Heart right ventricle (tissue), 16 donors: Measurements from ENCODE around the gene RAB7A. TPM values are rescaled to one million over a fixed set of nuclear protein-coding genes. Genes with fewer than 3 reads are reported as not detected.

Source experiments
- ATAC-seq, 8 donors: fragments of 200-7000 bp; cut with Tn5 transposase; one replicate each; pipeline ENCODE4 v1.9.1; 2020; ENCODE audit warnings: mild to moderate bottlenecking in 8 of 8, moderate library complexity in 8 of 8, moderate number of reproducible peaks in 1 of 8
- DNase-seq, 2 donors: peaks; one replicate each; pipeline ENCODE4 v3.0.0-alpha.2; 2020
- H3K27ac ChIP-seq, 10 donors: fragments of 200-600 bp; sonication (generic) in 2 of 10; one replicate each; pipeline versions ENCODE4 v1.5.0 to v1.8.0; 2020 to 2022; ENCODE audit warnings: mild to moderate bottlenecking in 3 of 10
- H3K27me3 ChIP-seq, 7 donors: fragments of 200-600 bp; one replicate each; pipeline ENCODE4 v1.8.0; 2021 to 2022; ENCODE audit warnings: mild to moderate bottlenecking in 2 of 7
- H3K36me3 ChIP-seq, 9 donors: fragments of 200-600 bp; sonication (generic) in 1 of 9; one replicate each; pipeline versions ENCODE4 v1.5.0 to v1.8.0; 2020 to 2022; ENCODE audit warnings: mild to moderate bottlenecking in 2 of 9
- H3K4me1 ChIP-seq, 9 donors: fragments of 200-600 bp; sonication (generic) in 1 of 9; one replicate each; pipeline versions ENCODE4 v1.5.0 to v1.8.0; 2020 to 2022; ENCODE audit warnings: mild to moderate bottlenecking in 4 of 9
- H3K4me3 ChIP-seq, 10 donors: fragments of 200-600 bp; sonication (generic) in 2 of 10; one replicate each; pipeline versions ENCODE4 v1.5.0 to v1.8.0; 2020 to 2022; ENCODE audit warnings: mild to moderate bottlenecking in 7 of 10, moderate library complexity in 2 of 10
- H3K9me3 ChIP-seq, 11 donors: fragments of 200-600 bp in 10 of 11; sonication (generic) in 2 of 11; one replicate each; pipeline versions ENCODE4 v1.5.0 to v1.8.0; 2013 to 2022; ENCODE audit warnings: mild to moderate bottlenecking in 2 of 11, control low read depth in 1 of 11, moderate library complexity in 1 of 11
- CTCF ChIP-seq, 9 donors: fragments of 200-600 bp; sonication (generic) in 2 of 9; IDR thresholded peaks; one replicate each; pipeline versions ENCODE4 v1.5.0 to v1.8.0; 2021 to 2022; ENCODE audit warnings: antibody characterized with exemption in 9 of 9, mild to moderate bottlenecking in 5 of 9, moderate library complexity in 1 of 9
- WGBS, 2 donors: extraction: QIAGEN DNeasy Blood & Tissue Kit; methylation state at CpG; one replicate each; pipeline ENCODE4 v1.1.7; 2013; ENCODE audit warnings: inconsistent platforms in 1 of 2; 5-methylcytosine and 5-hydroxymethylcytosine counted together
- intact Hi-C, 10 donors: fragments of 100-400 bp; cut with DNase I; formaldehyde crosslinking; loops; one replicate each; pipeline versions ENCODE4 v1.11.1 to v1.14.2; 2022
- polyA plus RNA-seq, 2 donors: library from polyadenylated mRNA; stranded (reverse); fragments of 200-250 nt; gene quantifications; one replicate each; pipeline ENCODE4 v1.2.3, GENCODE V29; 2013
- total RNA-seq, 10 donors: library from RNA; stranded (reverse); fragmentation: NEBNext Ultra II Directional in 3 of 10; extraction: Animal tissue kit (Norgen Biotek cat#: 25700) in 3 of 10; gene quantifications; one replicate each; pipeline versions ENCODE4 v1.2.1 to v1.2.4, GENCODE V29; 2021 to 2023
- donor health status: Arrhythmogenic right ventricular cardiomyopathy.
- donor health status: ischemic (EF 13 %, LVEDD 7.1; RV severe dilation, severe dysfunction).
- donor health status: healthy with polysubstance abuse.
- donor health status: DM: no; HTN: yes; CAD: no.
- donor health status: DM: no; HTN: no; CAD: no.
- donor health status: ischemic (EF 25% LVEDD 6.9; RV normal size, moderate dysfunction).
- donor health status: ischemic (EF 25% LVEDD 5.7; RV mildly dilated, moderate dysfunction).
- donor health status: healthy.
- donor health status: DM: yes; HTN: yes; CAD: no.
- donor health status: Ischemic cardiomyopathy.
- donor health status: ischemic (EF 35%, LVEDD 5.7; RV mildly dilated, moderate dysfunction).
- donor health status: nonischemic (EF 11% LVEDD 7.7; RV severe dilation, severe dysfunction).
- donor health status: DM: yes; HTN: yes; CAD: no.
- donor health status: PGD.
- donor health status: ischemic (EF 29% LVEDD 5.4; RV normal size, mild dysfunction).
- donor health status: nonischemic (EF 23%, LVEDD 6.1; RV moderate dilation, normal function).

Gene RAB7A
- total and polyA plus RNA-seq, 12 donors, result 161 to 348 (median 296) TPM

- H3K4me1 ChIP-seq, result peaks cover 9 to 66% (median 51%) of the 10 kb centered on the region in 9 donors
- ATAC-seq (peak; percentile 70 to 93 (median 90)), DNase-seq (peak in 1 of 2 donors; percentile 71)
- peaks cover 0 to 86% (median 8%) of the 10 kb centered on the region in 9 donors for H3K36me3 ChIP-seq
- intact Hi-C loops, result no loop called here
- no peaks in the 10 kb centered on the region for H3K27me3 ChIP-seq
- TF ChIP-seq CTCF (IDR thresholded peaks at IDR 0.05), result peak in 1 of 9 donors; percentile 17
- H3K4me3 ChIP-seq, result no peak overlapping the region
- 51 to 54% methylated on average over 8 of the region's 8 CpGs for WGBS, 2 donors
- peak overlapping the region; percentile 52 to 90 (median 84) for H3K27ac ChIP-seq
- no peaks in the 10 kb centered on the region for H3K9me3 ChIP-seq
These were observed 88.7 kb downstream of the RAB7A start for GRCh38 chr3:128814519-128815317.

GRCh38 chr3:128815318-128816064 is 89.5 kb downstream of the RAB7A start:
- Histone ChIP-seq H3K27me3 (no peaks in the 10 kb centered on the region), H3K36me3 (peaks cover 0 to 83% (median 4%) of the 10 kb centered on the region in 9 donors), H3K9me3 (no peaks in the 10 kb centered on the region), H3K4me1 (peaks cover 9 to 63% (median 44%) of the 10 kb centered on the region in 9 donors), H3K4me3 (no peak overlapping the region), H3K27ac (peak overlapping the region; percentile 52 to 90 (median 84))
- peak in 5 of 8 donors; percentile 7 to 38 (median 15) for ATAC-seq
- TF ChIP-seq CTCF (IDR thresholded peaks at IDR 0.05), result no peak
- 31% methylated on average over 3 of the region's 3 CpGs for WGBS, 2 donors
- intact Hi-C loops, result no loop called here
- DNase-seq, result no peak

- intact Hi-C loops, result no loop called here
- WGBS, 2 donors, result 87 to 88% methylated on average over 5 of the region's 5 CpGs
- Histone ChIP-seq H3K27me3 (no peaks in the 10 kb centered on the region), H3K4me1 (peaks cover 3 to 43% (median 30%) of the 10 kb centered on the region in 9 donors), H3K9me3 (no peaks in the 10 kb centered on the region), H3K36me3 (peaks cover 0 to 62% (median 0%) of the 10 kb centered on the region in 9 donors), H3K27ac (peak overlapping the region in 7 of 10 donors; percentile 47 to 88 (median 61)), H3K4me3 (no peak overlapping the region)
- DNase-seq (no peak), ATAC-seq (no peak)
- no peak for TF ChIP-seq CTCF (IDR thresholded peaks at IDR 0.05)
These were observed 92.3 kb downstream of the RAB7A start for GRCh38 chr3:128818186-128818787.

GRCh38 chr3:128820252-128820839 is 94.4 kb downstream of the RAB7A start:
- intact Hi-C loops, result no loop called here
- 61 to 72% methylated on average over 7 of the region's 7 CpGs for WGBS, 2 donors
- Histone ChIP-seq H3K27ac (peak overlapping the region in 3 of 10 donors; percentile 14 to 57 (median 50)), H3K4me3 (no peak overlapping the region), H3K27me3 (no peaks in the 10 kb centered on the region), H3K9me3 (no peaks in the 10 kb centered on the region), H3K4me1 (peaks cover 4 to 30% (median 9%) of the 10 kb centered on the region in 9 donors), H3K36me3 (peaks cover 0 to 50% (median 0%) of the 10 kb centered on the region in 9 donors)
- no peak for DNase-seq
- peak in 4 of 8 donors; percentile 34 to 53 (median 39) for ATAC-seq
- TF ChIP-seq CTCF (IDR thresholded peaks at IDR 0.05), result no peak
